Endothelial cell (in vitro differentiated cells): Measurements from ENCODE around the gene NOLC1. TPM values are rescaled to one million over a fixed set of nuclear protein-coding genes. Genes with fewer than 3 reads are reported as not detected.

Source experiments
- DNase-seq: peaks from one replicate; pipeline ENCODE4 v3.0.0; 2021; ENCODE audit warnings: low spot score
- H3K27ac Mint-ChIP-seq: one replicate; pipeline ENCODE4 v1.8.0; 2021; ENCODE audit warnings: mixed read lengths, inconsistent platforms; ENCODE audit not compliant: unreplicated experiment
- H3K27me3 Mint-ChIP-seq: one replicate; pipeline ENCODE4 v1.8.0; 2021; ENCODE audit warnings: mild to moderate bottlenecking, moderate library complexity, mixed read lengths, inconsistent platforms; ENCODE audit not compliant: unreplicated experiment
- H3K36me3 Mint-ChIP-seq: one replicate; pipeline ENCODE4 v1.8.0; 2021; ENCODE audit warnings: mild to moderate bottlenecking, low read depth, mixed read lengths, inconsistent platforms; ENCODE audit not compliant: unreplicated experiment
- H3K4me1 Mint-ChIP-seq: one replicate; pipeline ENCODE4 v1.8.0; 2021; ENCODE audit warnings: mild to moderate bottlenecking, mixed read lengths, inconsistent platforms; ENCODE audit not compliant: unreplicated experiment
- H3K4me3 Mint-ChIP-seq: one replicate; pipeline ENCODE4 v1.8.0; 2021; ENCODE audit warnings: mild to moderate bottlenecking, mixed read lengths, inconsistent platforms; ENCODE audit not compliant: unreplicated experiment
- H3K9me3 Mint-ChIP-seq: one replicate; pipeline ENCODE4 v1.8.0; 2021; ENCODE audit warnings: mixed read lengths, inconsistent platforms; ENCODE audit not compliant: unreplicated experiment
- total RNA-seq: library from RNA; stranded (reverse); fragmentation: NEBNext Ultra II Directional; extraction: Animal tissue kit (Norgen Biotek cat#: 25700); gene quantifications from one replicate; pipeline ENCODE4 v1.2.1, GENCODE V29; 2021; ENCODE audit not compliant: unreplicated experiment
- TF ChIP-seq, protein P1 (sequence below): fragments of 200-600 bp; sonication (generic); IDR thresholded peaks from one replicate; pipeline ENCODE4 v1.5.0; 2021; ENCODE audit warnings: antibody characterized with exemption; ENCODE audit not compliant: unreplicated experiment

NOLC1 gene
- total RNA-seq, 1 donor from 2014 or later = 43.2 TPM

DNA sequence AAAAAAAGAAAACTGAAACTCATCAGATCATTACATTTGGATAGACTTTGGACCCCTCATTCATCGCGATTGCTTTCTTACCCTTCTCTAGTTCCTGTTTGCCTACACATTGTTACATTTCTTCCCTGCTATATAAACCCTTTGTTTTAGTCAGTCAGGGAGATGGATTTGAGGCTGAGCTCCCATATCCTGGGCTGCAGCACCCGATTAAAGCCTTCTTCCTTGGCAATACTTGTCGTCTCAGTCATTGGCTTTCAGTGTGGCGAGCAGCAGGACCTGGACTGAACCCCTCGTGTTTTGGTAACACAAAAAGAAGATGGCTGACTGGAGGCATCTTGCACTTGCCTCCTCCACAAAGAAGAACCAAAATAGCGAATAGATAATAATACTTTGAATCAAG lies 39.8 kb downstream of the NOLC1 start:
- Mint-ChIP-seq H3K27me3 (peaks cover 6% of the 10 kb centered on the region), H3K27ac (no peak overlapping the region), H3K4me3 (no peak overlapping the region), H3K9me3 (peaks cover 9% of the 10 kb centered on the region), H3K4me1 (no peaks in the 10 kb centered on the region), H3K36me3 (peaks cover 7% of the 10 kb centered on the region)
- TF ChIP-seq, protein P1, sequence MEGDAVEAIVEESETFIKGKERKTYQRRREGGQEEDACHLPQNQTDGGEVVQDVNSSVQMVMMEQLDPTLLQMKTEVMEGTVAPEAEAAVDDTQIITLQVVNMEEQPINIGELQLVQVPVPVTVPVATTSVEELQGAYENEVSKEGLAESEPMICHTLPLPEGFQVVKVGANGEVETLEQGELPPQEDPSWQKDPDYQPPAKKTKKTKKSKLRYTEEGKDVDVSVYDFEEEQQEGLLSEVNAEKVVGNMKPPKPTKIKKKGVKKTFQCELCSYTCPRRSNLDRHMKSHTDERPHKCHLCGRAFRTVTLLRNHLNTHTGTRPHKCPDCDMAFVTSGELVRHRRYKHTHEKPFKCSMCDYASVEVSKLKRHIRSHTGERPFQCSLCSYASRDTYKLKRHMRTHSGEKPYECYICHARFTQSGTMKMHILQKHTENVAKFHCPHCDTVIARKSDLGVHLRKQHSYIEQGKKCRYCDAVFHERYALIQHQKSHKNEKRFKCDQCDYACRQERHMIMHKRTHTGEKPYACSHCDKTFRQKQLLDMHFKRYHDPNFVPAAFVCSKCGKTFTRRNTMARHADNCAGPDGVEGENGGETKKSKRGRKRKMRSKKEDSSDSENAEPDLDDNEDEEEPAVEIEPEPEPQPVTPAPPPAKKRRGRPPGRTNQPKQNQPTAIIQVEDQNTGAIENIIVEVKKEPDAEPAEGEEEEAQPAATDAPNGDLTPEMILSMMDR = no peak
- no peak for DNase-seq

DNA sequence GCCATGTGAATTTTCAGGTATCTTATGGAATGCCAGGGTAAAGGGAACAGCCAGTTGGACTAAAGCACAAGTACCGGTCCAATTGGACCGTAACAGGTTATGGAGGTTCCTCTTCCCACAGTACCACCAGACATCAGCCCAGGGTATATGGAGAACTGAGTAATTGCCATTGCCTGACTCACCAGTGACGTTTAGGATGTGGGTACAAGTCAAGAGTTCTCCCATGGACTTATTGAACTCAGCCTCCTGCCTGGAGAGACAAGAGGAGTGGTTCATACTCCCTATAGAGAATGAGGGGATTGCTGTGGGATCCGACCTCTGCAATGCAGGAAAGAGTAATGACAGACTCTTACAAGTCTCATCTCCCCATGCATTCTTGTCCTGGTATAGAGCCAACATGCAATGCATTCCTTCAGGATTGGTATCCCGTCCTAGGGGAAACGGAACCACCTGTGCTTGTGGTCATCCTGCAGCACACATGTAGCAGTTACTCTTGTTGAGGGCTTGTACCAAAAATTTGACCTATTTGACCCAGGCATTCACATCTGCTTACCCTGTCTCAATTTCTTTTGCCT lies 43.2 kb downstream of the NOLC1 start:
- TF ChIP-seq, protein P1 = no peak
- peaks cover 5% of the 10 kb centered on the region for H3K27me3 Mint-ChIP-seq

DNA sequence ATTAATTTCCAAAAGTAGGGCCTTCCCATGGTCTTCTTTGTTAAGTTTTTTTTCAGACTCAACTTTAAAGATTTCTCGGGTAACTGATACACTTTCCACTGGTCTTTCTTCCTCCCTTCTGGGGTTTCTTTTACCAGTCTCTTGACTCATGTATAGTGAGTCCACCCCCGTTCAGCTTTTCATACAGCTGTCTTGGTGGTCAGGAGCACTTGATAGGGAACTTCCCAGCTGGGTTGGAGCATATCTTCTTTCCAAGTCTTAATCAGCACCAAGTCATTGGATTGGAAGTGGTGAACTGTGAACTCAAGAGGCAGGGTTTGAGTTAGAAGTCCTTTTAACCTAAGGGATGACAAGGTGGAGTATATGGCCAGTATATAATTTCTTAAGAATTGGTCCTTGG lies 44.7 kb downstream of the NOLC1 start:
- Mint-ChIP-seq H3K36me3 (peaks cover 7% of the 10 kb centered on the region), H3K27me3 (peaks cover under 1% of the 10 kb centered on the region), H3K27ac (no peak overlapping the region), H3K4me1 (no peaks in the 10 kb centered on the region), H3K4me3 (no peak overlapping the region), H3K9me3 (peaks cover 5% of the 10 kb centered on the region)
- TF ChIP-seq, protein P1 = no peak
- DNase-seq = no peak

More for the DNA sequence above, 43.2 kb downstream of the NOLC1 start:
- no peak overlapping the region for H3K4me3 Mint-ChIP-seq
- H3K27ac Mint-ChIP-seq = no peak overlapping the region
- H3K36me3 Mint-ChIP-seq = peaks cover 7% of the 10 kb centered on the region
- no peak for DNase-seq
- H3K9me3 Mint-ChIP-seq = peaks cover 5% of the 10 kb centered on the region
- no peaks in the 10 kb centered on the region for H3K4me1 Mint-ChIP-seq

DNA sequence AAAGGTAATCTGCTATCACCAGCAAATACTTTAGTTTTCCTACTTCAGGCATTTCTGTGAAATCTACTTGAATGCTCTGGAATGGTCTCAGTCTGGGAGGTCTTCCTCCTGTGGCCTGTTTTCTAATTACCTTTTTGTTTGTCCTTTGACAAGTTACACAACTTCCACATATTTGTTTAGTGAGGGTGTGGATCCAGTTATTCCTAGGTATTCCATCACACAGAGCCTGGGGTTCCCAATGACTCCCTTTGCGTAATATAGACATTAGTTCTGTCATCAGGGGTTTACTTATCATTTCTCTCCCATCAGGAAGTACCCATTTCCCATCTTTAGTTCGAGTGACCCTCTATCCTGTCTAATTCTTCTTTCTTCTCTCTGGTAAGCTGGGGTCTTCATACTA lies 45.8 kb downstream of the NOLC1 start:
- Mint-ChIP-seq H3K36me3 (peaks cover 13% of the 10 kb centered on the region), H3K9me3 (peaks cover 6% of the 10 kb centered on the region), H3K27me3 (peaks cover 2% of the 10 kb centered on the region), H3K4me1 (no peaks in the 10 kb centered on the region), H3K4me3 (no peak overlapping the region), H3K27ac (no peak overlapping the region)
- no peak for DNase-seq
- TF ChIP-seq, protein P1 = no peak

DNA sequence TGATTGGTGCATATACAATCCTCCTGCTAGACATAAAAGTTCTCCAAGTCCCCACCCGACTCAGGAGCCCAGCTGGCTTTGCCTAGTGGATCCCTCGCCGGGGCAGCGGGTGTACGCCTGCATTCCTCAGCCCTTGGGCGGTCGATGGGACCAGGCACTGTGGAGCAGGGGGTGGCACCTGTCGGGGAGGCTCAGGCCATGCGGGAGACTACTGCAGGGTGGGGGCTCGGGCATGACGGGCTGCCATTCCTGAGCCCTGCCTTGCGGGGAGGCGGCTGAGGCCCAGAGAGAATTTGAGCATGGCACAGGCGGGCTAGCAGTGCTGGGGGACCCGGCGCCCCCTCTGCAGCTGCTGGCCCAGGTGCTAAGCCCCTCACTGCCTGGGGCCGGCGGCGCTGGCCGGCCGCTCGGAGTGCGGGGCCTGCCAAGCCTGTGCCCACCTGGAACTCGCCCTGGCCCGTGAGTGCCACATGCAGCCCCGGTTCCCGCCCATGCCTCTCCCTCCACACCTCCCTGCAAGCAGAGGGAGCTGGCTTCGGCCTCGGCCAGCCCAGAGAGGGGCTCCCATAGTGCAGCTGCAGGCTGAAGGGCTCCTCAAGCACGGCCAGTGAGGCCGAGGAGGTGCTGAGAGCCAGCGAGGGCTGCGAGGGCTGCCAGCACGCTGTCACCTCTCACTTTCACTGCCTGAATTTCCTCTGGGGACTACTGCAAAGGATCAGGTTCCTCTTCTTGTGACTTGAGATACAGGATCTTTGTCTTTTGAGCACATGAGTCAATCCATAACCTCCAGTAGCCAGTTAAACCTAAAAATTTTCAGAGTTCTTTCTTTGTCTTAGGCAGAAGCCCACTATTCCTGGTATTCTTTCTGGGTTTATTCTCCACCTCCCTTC lies 48.8 kb downstream of the NOLC1 start:
- no peak overlapping the region for H3K27ac Mint-ChIP-seq
- H3K4me1 Mint-ChIP-seq = no peaks in the 10 kb centered on the region

More for the DNA sequence above, 48.8 kb downstream of the NOLC1 start:
- no peak for DNase-seq
- TF ChIP-seq, protein P1 = no peak
- H3K9me3 Mint-ChIP-seq = peaks cover 4% of the 10 kb centered on the region
- no peak overlapping the region for H3K4me3 Mint-ChIP-seq
- peaks cover 18% of the 10 kb centered on the region for H3K36me3 Mint-ChIP-seq
- peaks cover 7% of the 10 kb centered on the region for H3K27me3 Mint-ChIP-seq
